Keratinocyte (primary cell): ENCODE data around the gene C5AR1. TPM values are rescaled to one million over a fixed set of nuclear protein-coding genes. Genes with fewer than 3 reads are reported as not detected.
"Not testable (repeated sequence)": the region's sequence is repeated elsewhere in the genome, so short reads cannot be mapped to it uniquely, and the experiment has no call there.

Source experiments
- DNase-seq: peaks from one replicate; pipeline ENCODE4 v3.0.0-alpha.2; 2011; ENCODE audit warnings: low read depth, missing footprints, low spot score
- FAIRE-seq: peaks from 2 replicates; lab custom pipeline; 2011; peaks lifted over from hg19 to GRCh38; lab: Jason Lieb, UNC
- H2AFZ ChIP-seq: 2 replicates; pipeline ENCODE4 v1.6.0; 2012; ENCODE audit warnings: low read length, control low read depth, inconsistent platforms; ENCODE audit not compliant: control insufficient read depth
- H3K27ac ChIP-seq: 2 replicates; pipeline ENCODE4 v1.5.1; 2011; ENCODE audit warnings: low read length; ENCODE audit not compliant: control insufficient read depth, insufficient read depth
- H3K27me3 ChIP-seq: 3 replicates; pipeline ENCODE4 v1.6.0; 2011; ENCODE audit warnings: low read length; ENCODE audit not compliant: control insufficient read depth, insufficient read depth; ENCODE audit errors: extremely low read depth
- H3K36me3 ChIP-seq, 2 experiments: 2 replicates in 1 of 2; 3 replicates in 1 of 2; pipeline ENCODE4 v1.5.1; 2011; ENCODE audit warnings: low read length in 2 of 2, mild to moderate bottlenecking in 1 of 2; ENCODE audit not compliant: control insufficient read depth in 2 of 2, insufficient read depth in 2 of 2; ENCODE audit errors: extremely low read depth in 1 of 2
- H3K4me1 ChIP-seq: 3 replicates; pipeline ENCODE4 v1.5.1; 2011; ENCODE audit warnings: low read length; ENCODE audit not compliant: control insufficient read depth, insufficient read depth; ENCODE audit errors: extremely low read depth
- H3K4me2 ChIP-seq: 3 replicates; pipeline ENCODE4 v1.6.0; 2011; ENCODE audit warnings: low read depth, low read length; ENCODE audit not compliant: control insufficient read depth, insufficient read depth; ENCODE audit errors: extremely low read depth
- H3K4me3 ChIP-seq, 3 experiments: fragments of 200-600 bp in 1 of 3; sonication (generic) in 1 of 3; 2 replicates in 2 of 3; 3 replicates in 1 of 3; pipeline ENCODE4 v1.5.1; 2011 to 2016; ENCODE audit warnings: low read length in 3 of 3, mild to moderate bottlenecking in 3 of 3, control low read depth in 2 of 3, inconsistent platforms in 1 of 3, low read depth in 1 of 3, mixed read lengths in 1 of 3, mixed run types in 1 of 3, moderate library complexity in 1 of 3; ENCODE audit not compliant: control insufficient read depth in 2 of 3, insufficient read depth in 2 of 3; ENCODE audit errors: extremely low read depth in 1 of 3
- H3K79me2 ChIP-seq: 2 replicates; pipeline ENCODE4 v1.6.0; 2012; ENCODE audit warnings: low read length; ENCODE audit not compliant: control insufficient read depth, insufficient read depth
- H3K9ac ChIP-seq: 3 replicates; pipeline ENCODE4 v1.6.0; 2011; ENCODE audit warnings: low read length; ENCODE audit not compliant: control insufficient read depth, insufficient read depth; ENCODE audit errors: extremely low read depth
- H3K9me1 ChIP-seq: 3 replicates; pipeline ENCODE4 v1.6.0; 2011; ENCODE audit warnings: low read length; ENCODE audit not compliant: control insufficient read depth, insufficient read depth; ENCODE audit errors: extremely low read depth
- H3K9me3 ChIP-seq: 2 replicates; pipeline ENCODE4 v1.5.1; 2012; ENCODE audit warnings: low read depth, low read length; ENCODE audit not compliant: control insufficient read depth
- H4K20me1 ChIP-seq: 3 replicates; pipeline ENCODE4 v1.6.0; 2011; ENCODE audit warnings: low read length; ENCODE audit not compliant: control insufficient read depth, insufficient read depth; ENCODE audit errors: extremely low read depth
- EZH2 ChIP-seq: IDR thresholded peaks from one replicate; pipeline ENCODE4 v1.6.1; 2012; ENCODE audit warnings: inconsistent platforms, mild to moderate bottlenecking, low read length, moderate library complexity
- dilution Hi-C: fragments of 300-500 bp; cut with MboI; formaldehyde crosslinking; loops from one replicate; pipeline ENCODE4 v1.7.0; 2020; ENCODE audit warnings: low sequenced_read_pairs; ENCODE audit not compliant: extremely low pct_ligation_motif_present
- polyA plus RNA-seq, 5 experiments: library from polyadenylated mRNA; depleted of rRNA in 3 of 5; stranded (reverse) in 3 of 5; stranded (forward) in 1 of 5; unstranded in 1 of 5; fragments of >200 nt; gene quantifications; 1 replicate in 1 of 5; 2 replicates in 3 of 5; 3 replicates in 1 of 5; pipeline versions ENCODE4 v1.2.1 to v1.2.3, GENCODE V29; 2011 to 2012; ENCODE audit warnings: missing spikeins in 2 of 5, low read depth in 1 of 5, low replicate concordance in 1 of 5
- TF ChIP-seq, protein P1 (sequence below), 3 experiments: IDR thresholded peaks in 1 of 3; conservative IDR thresholded peaks in 1 of 3; optimal IDR thresholded peaks in 1 of 3; 2 replicates in 2 of 3; 3 replicates in 1 of 3; pipeline versions ENCODE3 to v1.5.1; 2011; ENCODE audit warnings: low read length in 3 of 3, mild to moderate bottlenecking in 3 of 3, moderate library complexity in 2 of 3, control low read depth in 1 of 3, inconsistent platforms in 1 of 3; ENCODE audit not compliant: insufficient read depth in 2 of 3; ENCODE audit errors: extremely low read depth in 1 of 3

Gene C5AR1
- polyA plus RNA-seq, 1 donor (not counting 4 experiments of a cell fraction or from before 2014, with no cell fraction given): 0.42 TPM

DNA sequence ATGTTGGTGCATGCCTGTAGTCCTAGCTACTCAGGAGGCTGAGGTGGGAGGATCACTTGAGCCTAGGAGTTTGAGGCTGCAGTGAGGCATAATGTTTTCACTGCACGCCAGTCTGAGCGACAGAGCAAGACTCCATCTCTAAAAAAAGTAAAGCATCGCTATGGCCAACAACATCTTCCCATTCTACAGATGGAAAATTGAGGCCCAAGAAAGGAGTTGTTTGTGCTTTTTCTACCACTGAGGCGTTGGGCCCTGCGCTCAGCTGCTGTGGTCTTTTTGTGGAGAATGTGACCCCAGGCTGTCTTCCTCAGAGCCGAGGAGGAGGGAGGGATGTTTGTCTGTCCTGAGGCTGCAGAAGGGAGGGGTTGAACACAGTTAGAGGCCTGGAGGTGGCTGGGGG is 21.8 kb downstream of the C5AR1 start:
- no peaks in the 10 kb centered on the region for H3K9me3 ChIP-seq
- no peaks in the 10 kb centered on the region for H3K79me2 ChIP-seq
- H3K9ac ChIP-seq: no peak overlapping the region
- no peak overlapping the region for H3K27ac ChIP-seq
- no peak overlapping the region for H2AFZ ChIP-seq
- no peak for FAIRE-seq
- H4K20me1 ChIP-seq: no peaks in the 10 kb centered on the region
- no peaks in the 10 kb centered on the region for H3K36me3 ChIP-seq
- H3K27me3 ChIP-seq: no peaks in the 10 kb centered on the region
- dilution Hi-C loops: no loop called here
- DNase-seq: no peak
- no peaks in the 10 kb centered on the region for H3K9me1 ChIP-seq
- H3K4me1 ChIP-seq: no peaks in the 10 kb centered on the region
- TF ChIP-seq, protein P1, sequence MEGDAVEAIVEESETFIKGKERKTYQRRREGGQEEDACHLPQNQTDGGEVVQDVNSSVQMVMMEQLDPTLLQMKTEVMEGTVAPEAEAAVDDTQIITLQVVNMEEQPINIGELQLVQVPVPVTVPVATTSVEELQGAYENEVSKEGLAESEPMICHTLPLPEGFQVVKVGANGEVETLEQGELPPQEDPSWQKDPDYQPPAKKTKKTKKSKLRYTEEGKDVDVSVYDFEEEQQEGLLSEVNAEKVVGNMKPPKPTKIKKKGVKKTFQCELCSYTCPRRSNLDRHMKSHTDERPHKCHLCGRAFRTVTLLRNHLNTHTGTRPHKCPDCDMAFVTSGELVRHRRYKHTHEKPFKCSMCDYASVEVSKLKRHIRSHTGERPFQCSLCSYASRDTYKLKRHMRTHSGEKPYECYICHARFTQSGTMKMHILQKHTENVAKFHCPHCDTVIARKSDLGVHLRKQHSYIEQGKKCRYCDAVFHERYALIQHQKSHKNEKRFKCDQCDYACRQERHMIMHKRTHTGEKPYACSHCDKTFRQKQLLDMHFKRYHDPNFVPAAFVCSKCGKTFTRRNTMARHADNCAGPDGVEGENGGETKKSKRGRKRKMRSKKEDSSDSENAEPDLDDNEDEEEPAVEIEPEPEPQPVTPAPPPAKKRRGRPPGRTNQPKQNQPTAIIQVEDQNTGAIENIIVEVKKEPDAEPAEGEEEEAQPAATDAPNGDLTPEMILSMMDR (optimal IDR thresholded peaks at IDR 0.05 in 1 of 3, IDR thresholded peaks at IDR 0.05 in 1 of 3, conservative IDR thresholded peaks at IDR 0.05 in 1 of 3; ENCODE audit: extremely low read depth in 1 of 3, insufficient read depth in 2 of 3, low read length in 3 of 3): no peak
- TF ChIP-seq EZH2: no peak
- H3K4me2 ChIP-seq: no peak overlapping the region
- no peak overlapping the region for H3K4me3 ChIP-seq

DNA sequence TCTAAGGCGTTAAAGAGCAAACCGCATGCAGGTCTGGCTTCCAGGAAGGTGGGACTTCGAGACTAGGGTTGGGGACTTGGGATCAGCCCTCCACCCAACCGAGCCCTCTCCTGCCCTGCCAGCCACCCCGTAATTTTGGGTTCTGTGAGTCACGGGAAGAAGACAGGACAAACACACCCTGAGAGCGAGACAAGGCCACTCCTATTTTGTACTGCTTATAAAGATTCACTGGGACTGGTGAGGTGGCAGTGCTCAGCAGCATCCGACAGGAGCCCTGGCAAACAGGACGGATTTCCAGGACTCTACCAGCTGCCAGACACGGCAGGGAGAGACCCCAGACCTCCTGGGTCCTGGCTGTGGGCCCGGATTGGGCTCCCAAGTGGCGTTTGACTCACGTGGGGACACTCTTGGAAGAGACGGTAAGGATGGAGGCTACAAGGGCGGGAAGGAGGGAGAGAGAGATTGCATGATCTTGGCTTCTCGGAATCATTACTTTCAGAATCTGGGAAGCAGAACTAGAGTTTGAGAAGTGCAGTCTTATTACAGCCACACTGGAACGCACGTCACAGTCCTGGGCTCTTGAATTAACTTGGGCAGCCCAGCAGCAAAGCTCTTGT is 22.4 kb downstream of the C5AR1 start, which contains the start of gene C5AR2:
Gene C5AR2, plus strand, starts transcription at position 245 of the 617 bp plus-strand sequence. CDS start 8,625 bp downstream, outside the sequence.
- no peak for FAIRE-seq
- no peak within 1 kb of the TSS for H3K4me3 ChIP-seq

DNA sequence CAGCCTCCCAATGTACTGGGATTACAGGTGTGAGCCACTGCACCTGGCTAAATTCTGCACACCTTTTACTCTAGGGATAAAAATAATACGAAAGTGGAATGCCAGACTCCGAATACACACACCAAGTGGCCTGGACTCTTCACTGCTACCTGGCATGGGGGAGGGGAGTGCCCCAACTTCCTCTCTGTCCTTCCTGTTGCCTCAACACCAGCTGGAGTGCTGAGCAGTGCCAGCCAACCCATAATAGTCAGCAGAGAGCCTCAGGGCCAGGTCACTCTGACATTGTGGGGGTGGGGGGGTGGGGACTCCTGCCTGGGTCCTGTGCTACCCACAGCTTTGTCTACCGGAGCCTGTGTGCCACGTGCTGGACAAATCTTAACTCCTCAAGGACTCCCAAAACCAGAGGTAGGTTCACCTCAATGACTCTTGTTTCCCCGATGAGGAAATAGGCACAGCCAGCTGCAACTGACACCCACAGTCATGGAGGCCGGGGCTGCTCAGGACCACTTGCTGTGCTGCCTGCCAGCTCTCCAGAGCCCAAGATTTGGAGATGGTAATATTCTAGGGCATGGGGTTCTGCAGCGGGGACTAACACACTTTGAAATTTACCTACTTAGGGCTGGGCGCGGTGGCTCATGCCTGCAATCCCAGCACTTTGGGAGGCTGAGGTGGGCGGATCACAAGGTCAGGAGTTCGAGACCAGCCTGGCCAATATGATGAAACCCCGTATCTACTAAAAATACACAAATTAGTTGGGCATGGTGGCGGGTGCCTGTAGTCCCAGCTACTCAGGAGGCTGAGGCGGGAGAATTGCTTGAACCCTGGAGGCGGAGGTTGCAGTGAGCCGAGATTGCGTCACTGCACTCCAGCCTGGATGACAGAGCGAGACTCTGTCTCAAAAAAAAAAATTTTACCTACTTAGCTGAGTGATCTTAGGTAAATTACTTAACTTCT is 27.4 kb downstream of the C5AR1 start:
- not testable (repeated sequence) for H3K27ac ChIP-seq

More for the DNA sequence above, 22.4 kb downstream of the C5AR1 start, which contains the start of gene C5AR2:
- TF ChIP-seq, protein P1 (optimal IDR thresholded peaks at IDR 0.05 in 1 of 3, IDR thresholded peaks at IDR 0.05 in 1 of 3, conservative IDR thresholded peaks at IDR 0.05 in 1 of 3; ENCODE audit: extremely low read depth in 1 of 3, insufficient read depth in 2 of 3, low read length in 3 of 3): no peak
- TF ChIP-seq EZH2: no peak
- Histone ChIP-seq H3K4me1 (no peaks in the 10 kb centered on the region), H2AFZ (no peak within 1 kb of the TSS), H3K9me3 (no peaks in the 10 kb centered on the region), H3K9me1 (no peaks in the 10 kb centered on the region), H3K79me2 (no peaks in the 10 kb centered on the region), H3K4me2 (no peak within 1 kb of the TSS), H3K27ac (no peak within 1 kb of the TSS), H3K27me3 (no peaks in the 10 kb centered on the region), H3K9ac (no peak within 1 kb of the TSS), H4K20me1 (no peaks in the 10 kb centered on the region), H3K36me3 (no peaks in the 10 kb centered on the region)
- dilution Hi-C loops: no loop called here
- no peak for DNase-seq

More for the DNA sequence above, 27.4 kb downstream of the C5AR1 start:
- H3K36me3 ChIP-seq, dilution Hi-C loops, H2AFZ ChIP-seq, FAIRE-seq, H3K4me1 ChIP-seq, H3K79me2 ChIP-seq, H4K20me1 ChIP-seq, H3K4me3 ChIP-seq, H3K27me3 ChIP-seq, H3K9me1 ChIP-seq, H3K4me2 ChIP-seq, H3K9ac ChIP-seq, H3K9me3 ChIP-seq, DNase-seq: not testable (repeated sequence)
